Measurements from ENCODE around the gene MACROD2. TPM values are rescaled to one million over a fixed set of nuclear protein-coding genes. Genes with fewer than 3 reads are reported as not detected.

MACROD2 gene
- total RNA-seq, 1 experiment from 2014 or later, result 1.5 TPM

GRCh38 chr20:15039088-15039752 is 1043.9 kb downstream of the MACROD2 start:
- no peak for DNase-seq
- Histone ChIP-seq H3K4me3 (ENCODE audit: insufficient read depth, low read depth, low read length) (no peak overlapping the region), H3K27me3 (ENCODE audit: control insufficient read depth, insufficient read depth, low read length) (no peaks in the 10 kb centered on the region), H3K36me3 (replicated peaks; ENCODE audit: control insufficient read depth, insufficient read depth, low read length) (no peaks in the 10 kb centered on the region)

- Histone ChIP-seq H3K27me3 (ENCODE audit: control insufficient read depth, insufficient read depth, low read length) (no peaks in the 10 kb centered on the region), H3K36me3 (replicated peaks; ENCODE audit: control insufficient read depth, insufficient read depth, low read length) (no peaks in the 10 kb centered on the region), H3K4me3 (ENCODE audit: insufficient read depth, low read depth, low read length) (no peak overlapping the region)
- DNase-seq, result no peak
Observed at GRCh38 chr20:15042723-15043122, 1047.4 kb downstream of the MACROD2 start.

- DNase-seq, result no peak
- no peaks in the 10 kb centered on the region for H3K27me3 ChIP-seq (ENCODE audit: control insufficient read depth, insufficient read depth, low read length)
- no peaks in the 10 kb centered on the region for H3K36me3 ChIP-seq (replicated peaks; ENCODE audit: control insufficient read depth, insufficient read depth, low read length)
- H3K4me3 ChIP-seq (ENCODE audit: insufficient read depth, low read depth, low read length), result no peak overlapping the region
Observed at GRCh38 chr20:15045246-15045645, 1049.9 kb downstream of the MACROD2 start.

- H3K36me3 ChIP-seq (replicated peaks; ENCODE audit: control insufficient read depth, insufficient read depth, low read length), result no peaks in the 10 kb centered on the region
- H3K27me3 ChIP-seq (ENCODE audit: control insufficient read depth, insufficient read depth, low read length), result no peaks in the 10 kb centered on the region
- DNase-seq, result no peak
- H3K4me3 ChIP-seq (ENCODE audit: insufficient read depth, low read depth, low read length), result no peak overlapping the region
Observed at GRCh38 chr20:15047042-15047441, 1051.7 kb downstream of the MACROD2 start.

GRCh38 chr20:15047601-15048000 is 1052.3 kb downstream of the MACROD2 start:
- no peaks in the 10 kb centered on the region for H3K36me3 ChIP-seq (replicated peaks; ENCODE audit: control insufficient read depth, insufficient read depth, low read length)
- DNase-seq, result no peak
- H3K4me3 ChIP-seq (ENCODE audit: insufficient read depth, low read depth, low read length), result no peak overlapping the region

GRCh38 chr20:15056246-15056645 is 1060.9 kb downstream of the MACROD2 start:
- no peak for DNase-seq
- no peaks in the 10 kb centered on the region for H3K27me3 ChIP-seq (ENCODE audit: control insufficient read depth, insufficient read depth, low read length)
- H3K36me3 ChIP-seq (replicated peaks; ENCODE audit: control insufficient read depth, insufficient read depth, low read length), result no peaks in the 10 kb centered on the region
- no peak overlapping the region for H3K4me3 ChIP-seq (ENCODE audit: insufficient read depth, low read depth, low read length)

More at GRCh38 chr20:15047601-15048000, 1052.3 kb downstream of the MACROD2 start:
- H3K27me3 ChIP-seq (ENCODE audit: control insufficient read depth, insufficient read depth, low read length), result no peaks in the 10 kb centered on the region

- H3K4me3 ChIP-seq (ENCODE audit: insufficient read depth, low read depth, low read length), result no peak overlapping the region
- no peaks in the 10 kb centered on the region for H3K36me3 ChIP-seq (replicated peaks; ENCODE audit: control insufficient read depth, insufficient read depth, low read length)
- DNase-seq, result no peak
- no peaks in the 10 kb centered on the region for H3K27me3 ChIP-seq (ENCODE audit: control insufficient read depth, insufficient read depth, low read length)
Observed at GRCh38 chr20:15058841-15059240, 1063.5 kb downstream of the MACROD2 start.

- no peaks in the 10 kb centered on the region for H3K36me3 ChIP-seq (replicated peaks; ENCODE audit: control insufficient read depth, insufficient read depth, low read length)
- H3K27me3 ChIP-seq (ENCODE audit: control insufficient read depth, insufficient read depth, low read length), result no peaks in the 10 kb centered on the region
- no peak for DNase-seq
- no peak overlapping the region for H3K4me3 ChIP-seq (ENCODE audit: insufficient read depth, low read depth, low read length)
Observed at GRCh38 chr20:15059438-15059837, 1064.1 kb downstream of the MACROD2 start.

GRCh38 chr20:15060265-15061060 is 1065.1 kb downstream of the MACROD2 start:
- no peak overlapping the region for H3K4me3 ChIP-seq (ENCODE audit: insufficient read depth, low read depth, low read length)
- DNase-seq, result no peak
- H3K27me3 ChIP-seq (ENCODE audit: control insufficient read depth, insufficient read depth, low read length), result no peaks in the 10 kb centered on the region
- no peaks in the 10 kb centered on the region for H3K36me3 ChIP-seq (replicated peaks; ENCODE audit: control insufficient read depth, insufficient read depth, low read length)

- Histone ChIP-seq H3K36me3 (replicated peaks; ENCODE audit: control insufficient read depth, insufficient read depth, low read length) (no peaks in the 10 kb centered on the region), H3K4me3 (ENCODE audit: insufficient read depth, low read depth, low read length) (no peak overlapping the region), H3K27me3 (ENCODE audit: control insufficient read depth, insufficient read depth, low read length) (no peaks in the 10 kb centered on the region)
- DNase-seq, result no peak
Observed at GRCh38 chr20:15061061-15061430, 1065.7 kb downstream of the MACROD2 start.

- DNase-seq, result peak; percentile 28
- H3K27me3 ChIP-seq (ENCODE audit: control insufficient read depth, insufficient read depth, low read length), result no peaks in the 10 kb centered on the region
- no peak overlapping the region for H3K4me3 ChIP-seq (ENCODE audit: insufficient read depth, low read depth, low read length)
Observed at GRCh38 chr20:15061955-15062354, 1066.6 kb downstream of the MACROD2 start.

GRCh38 chr20:15063081-15063480 is 1067.8 kb downstream of the MACROD2 start:
- no peak for DNase-seq
- no peaks in the 10 kb centered on the region for H3K27me3 ChIP-seq (ENCODE audit: control insufficient read depth, insufficient read depth, low read length)
- H3K4me3 ChIP-seq (ENCODE audit: insufficient read depth, low read depth, low read length), result no peak overlapping the region
- H3K36me3 ChIP-seq (replicated peaks; ENCODE audit: control insufficient read depth, insufficient read depth, low read length), result no peaks in the 10 kb centered on the region

More at GRCh38 chr20:15061955-15062354, 1066.6 kb downstream of the MACROD2 start:
- no peaks in the 10 kb centered on the region for H3K36me3 ChIP-seq (replicated peaks; ENCODE audit: control insufficient read depth, insufficient read depth, low read length)

GRCh38 chr20:15064741-15065140 is 1069.4 kb downstream of the MACROD2 start:
- DNase-seq, result no peak
- no peaks in the 10 kb centered on the region for H3K36me3 ChIP-seq (replicated peaks; ENCODE audit: control insufficient read depth, insufficient read depth, low read length)
- H3K4me3 ChIP-seq (ENCODE audit: insufficient read depth, low read depth, low read length), result no peak overlapping the region
- H3K27me3 ChIP-seq (ENCODE audit: control insufficient read depth, insufficient read depth, low read length), result no peaks in the 10 kb centered on the region

- no peak overlapping the region for H3K4me3 ChIP-seq (ENCODE audit: insufficient read depth, low read depth, low read length)
- DNase-seq, result no peak
- no peaks in the 10 kb centered on the region for H3K36me3 ChIP-seq (replicated peaks; ENCODE audit: control insufficient read depth, insufficient read depth, low read length)
- H3K27me3 ChIP-seq (ENCODE audit: control insufficient read depth, insufficient read depth, low read length), result no peaks in the 10 kb centered on the region
Observed at GRCh38 chr20:15065794-15066193, 1070.5 kb downstream of the MACROD2 start.

- no peak overlapping the region for H3K4me3 ChIP-seq (ENCODE audit: insufficient read depth, low read depth, low read length)
- no peaks in the 10 kb centered on the region for H3K36me3 ChIP-seq (replicated peaks; ENCODE audit: control insufficient read depth, insufficient read depth, low read length)
- no peak for DNase-seq
- H3K27me3 ChIP-seq (ENCODE audit: control insufficient read depth, insufficient read depth, low read length), result no peaks in the 10 kb centered on the region
Observed at GRCh38 chr20:15068486-15068885, 1073.2 kb downstream of the MACROD2 start.

Data from H7 (cell line).